Ovary (tissue), 3 donors: Measurements from ENCODE around the gene PRR14L.
"Not testable (repeated sequence)": the region's sequence is repeated elsewhere in the genome, so short reads cannot be mapped to it uniquely, and the experiment has no call there.

Experiments used
- CTCF ChIP-seq, 3 donors: fragments of 450-650 bp in 2 of 3; fragments of 200-600 bp in 1 of 3; IDR thresholded peaks; one replicate each; pipeline versions ENCODE4 v1.5.1 to v1.8.0; 2016 to 2022; ENCODE audit warnings: antibody characterized with exemption in 3 of 3, mild to moderate bottlenecking in 1 of 3
- EP300 ChIP-seq: sonication (generic); formaldehyde crosslinking; IDR thresholded peaks from one replicate; pipeline ENCODE4 v1.6.1; 2017; ENCODE audit warnings: antibody characterized with exemption
- donor health status: DM: no; HTN: no; CAD: no.

GRCh38 chr22:31674219-31674618 is 75.7 kb downstream of the PRR14L start:
- not testable (repeated sequence) for TF ChIP-seq CTCF (IDR thresholded peaks at IDR 0.05); EP300
